HUES6 (cell line): ENCODE results near the gene AMPD3.

Experiments used
- H3K27ac ChIP-seq: 2 replicates; pipeline ENCODE4 v1.7.0; 2013; ENCODE audit warnings: low read depth, mild to moderate bottlenecking, low read length, inconsistent platforms
- H3K27me3 ChIP-seq: 2 replicates; pipeline ENCODE4 v1.6.1; 2013; ENCODE audit warnings: low read length; ENCODE audit not compliant: control insufficient read depth, insufficient read depth
- H3K36me3 ChIP-seq: 2 replicates; pipeline ENCODE4 v1.6.1; 2013; ENCODE audit warnings: low read length; ENCODE audit not compliant: control insufficient read depth, insufficient read depth
- H3K4me1 ChIP-seq: 2 replicates; pipeline ENCODE4 v1.6.1; 2013; ENCODE audit warnings: low read length; ENCODE audit not compliant: control insufficient read depth, insufficient read depth
- H3K4me3 ChIP-seq: 2 replicates; pipeline ENCODE4 v1.5.1; 2013; ENCODE audit warnings: low read depth, low read length
- H3K9ac ChIP-seq: one replicate; pipeline ENCODE4 v1.6.1; 2013; ENCODE audit warnings: mild to moderate bottlenecking, low read length
- H3K9me3 ChIP-seq: 2 replicates; pipeline ENCODE4 v1.6.1; 2013; ENCODE audit warnings: low read depth, low read length; ENCODE audit not compliant: control insufficient read depth, insufficient read depth

AMPD3 gene

DNA sequence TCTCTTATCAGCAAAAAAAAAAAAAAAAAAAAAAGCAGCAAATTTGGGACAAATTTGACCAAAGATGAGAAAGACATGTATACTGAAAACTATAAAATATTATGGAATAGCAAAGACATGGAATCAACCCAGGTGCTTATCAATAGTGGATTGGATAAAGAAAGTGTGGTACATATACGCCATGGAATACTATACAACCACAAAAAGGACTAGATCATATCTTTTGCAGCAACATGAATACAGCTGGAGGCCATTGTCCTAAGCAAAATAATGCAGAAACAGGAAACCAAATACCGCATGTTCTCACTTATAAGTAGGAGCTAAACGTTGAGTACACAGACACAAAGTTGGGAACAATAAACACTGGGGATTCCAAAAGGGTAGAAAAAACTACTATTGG, 87.7 kb downstream of the AMPD3 start:
- H3K27me3 ChIP-seq = peaks cover 4% of the 10 kb centered on the region; the same call in 1 of the 2 replicates
- no peaks in the 10 kb centered on the region for H3K4me1 ChIP-seq
- H3K27ac ChIP-seq = no peak overlapping the region
- H3K9me3 ChIP-seq = no peaks in the 10 kb centered on the region
- H3K4me3 ChIP-seq = no peak overlapping the region
- H3K9ac ChIP-seq = no peak overlapping the region
- H3K36me3 ChIP-seq = no peaks in the 10 kb centered on the region

- Histone ChIP-seq H3K27ac (no peak overlapping the region), H3K27me3 (peaks cover 4% of the 10 kb centered on the region; the same call in 1 of the 2 replicates), H3K9ac (no peak overlapping the region), H3K36me3 (no peaks in the 10 kb centered on the region), H3K9me3 (no peaks in the 10 kb centered on the region), H3K4me3 (no peak overlapping the region), H3K4me1 (no peaks in the 10 kb centered on the region)
Measured at GRCh38 chr11:10543782-10544181, 88.7 kb downstream of the AMPD3 start.

DNA sequence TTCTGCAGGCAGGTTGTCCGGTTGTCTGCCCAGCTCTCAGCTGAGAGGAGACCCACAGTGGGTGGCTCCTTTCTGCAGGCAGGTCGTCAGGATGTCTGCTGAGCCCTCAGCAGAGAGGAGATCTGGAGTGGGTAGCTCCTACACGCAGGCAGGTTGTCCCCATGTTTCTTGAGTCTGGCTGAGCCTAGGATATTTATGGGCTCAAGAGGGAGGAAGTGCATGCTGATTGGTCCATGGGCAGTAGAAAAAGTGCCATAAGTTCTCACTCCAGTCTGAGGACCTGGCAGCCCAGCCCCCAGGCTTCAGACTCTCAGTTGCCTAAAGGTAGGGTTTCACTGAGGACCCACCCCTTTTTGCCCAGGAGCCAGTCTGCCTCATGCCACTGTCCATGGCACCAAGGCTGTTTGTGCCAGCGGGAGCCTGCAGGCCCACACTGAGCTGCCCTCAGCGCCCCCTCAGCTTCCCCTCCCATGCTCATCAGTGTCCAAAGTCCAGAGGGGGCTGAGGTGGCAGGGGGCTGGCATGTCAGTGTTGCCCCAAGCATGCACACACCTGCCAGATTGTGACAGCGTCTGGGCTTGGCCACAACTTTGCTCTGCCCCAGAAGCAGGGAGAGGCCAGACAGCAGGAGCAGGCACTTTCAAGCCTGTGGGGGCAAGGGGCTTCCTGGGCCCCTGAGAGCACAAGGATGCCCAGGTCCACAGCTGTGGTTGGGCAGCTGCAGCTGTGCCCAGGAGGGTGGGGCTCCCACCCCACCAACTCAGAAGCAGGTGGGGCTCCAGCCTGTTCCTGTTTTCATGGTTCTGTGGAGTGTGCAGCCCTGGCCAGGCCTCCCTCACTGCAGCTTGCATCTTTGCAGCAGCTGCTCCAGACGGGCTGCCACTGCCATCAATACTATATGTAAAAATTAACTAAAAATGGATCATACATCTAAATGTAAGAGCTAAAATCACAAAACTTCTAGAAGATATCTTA, 89.7 kb downstream of the AMPD3 start:
- H3K27me3 ChIP-seq = peaks cover 4% of the 10 kb centered on the region; the same call in 1 of the 2 replicates
- H3K27ac ChIP-seq = no peak overlapping the region
- H3K36me3 ChIP-seq = no peaks in the 10 kb centered on the region
- no peak overlapping the region for H3K9ac ChIP-seq
- H3K4me3 ChIP-seq = no peak overlapping the region
- H3K9me3 ChIP-seq = no peaks in the 10 kb centered on the region
- H3K4me1 ChIP-seq = no peaks in the 10 kb centered on the region

DNA sequence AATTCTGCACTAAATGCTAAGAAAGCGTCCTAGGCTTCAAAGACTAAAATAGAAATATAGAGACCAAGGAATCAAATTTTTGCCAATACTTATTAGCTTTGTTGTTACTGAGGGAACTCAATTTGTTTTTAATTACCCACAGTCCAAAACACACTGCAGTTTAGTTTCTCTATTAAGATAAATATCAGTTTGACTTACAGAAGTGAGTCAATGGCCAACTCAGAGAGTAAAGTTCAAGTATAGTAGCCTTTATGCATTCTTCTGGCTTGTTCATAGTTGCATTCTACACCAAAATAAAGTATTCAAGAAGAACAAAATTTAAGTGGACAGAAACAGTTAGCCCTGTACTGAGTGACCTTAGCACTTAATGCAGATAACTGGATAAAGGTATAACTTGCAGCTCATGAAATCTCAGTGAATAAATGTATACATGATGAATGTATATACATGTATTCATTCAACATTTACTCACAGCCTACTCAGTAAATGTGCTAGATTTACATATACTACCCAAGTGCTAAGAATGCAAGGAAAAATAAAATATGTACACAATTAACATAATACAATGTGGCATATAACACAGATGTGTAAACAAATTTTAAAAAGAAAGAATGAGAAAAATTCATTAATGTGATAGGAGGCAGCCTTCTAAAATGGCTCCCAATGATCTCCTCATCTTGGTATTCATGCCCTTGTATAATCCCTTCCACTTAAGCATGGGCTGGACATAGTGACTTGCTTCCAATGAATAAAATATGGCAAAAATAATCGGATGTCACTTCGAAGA, 95.6 kb downstream of the AMPD3 start:
- H3K27me3 ChIP-seq = no peaks in the 10 kb centered on the region

GRCh38 chr11:10551290-10551592, 96.2 kb downstream of the AMPD3 start:
- no peaks in the 10 kb centered on the region; the same call in 1 of the 2 replicates for H3K4me1 ChIP-seq
- no peaks in the 10 kb centered on the region for H3K36me3 ChIP-seq
- H3K4me3 ChIP-seq = no peak overlapping the region
- no peak overlapping the region for H3K9ac ChIP-seq
- no peak overlapping the region for H3K27ac ChIP-seq
- no peaks in the 10 kb centered on the region for H3K9me3 ChIP-seq
- H3K27me3 ChIP-seq = no peaks in the 10 kb centered on the region

More for the DNA sequence above, 95.6 kb downstream of the AMPD3 start:
- H3K4me1 ChIP-seq = no peaks in the 10 kb centered on the region
- no peaks in the 10 kb centered on the region for H3K36me3 ChIP-seq
- H3K9me3 ChIP-seq = no peaks in the 10 kb centered on the region
- no peak overlapping the region for H3K9ac ChIP-seq
- H3K27ac ChIP-seq = no peak overlapping the region
- H3K4me3 ChIP-seq = no peak overlapping the region

GRCh38 chr11:10551845-10552352, 96.8 kb downstream of the AMPD3 start:
- no peaks in the 10 kb centered on the region for H3K27me3 ChIP-seq
- H3K27ac ChIP-seq = no peak overlapping the region
- H3K36me3 ChIP-seq = no peaks in the 10 kb centered on the region
- H3K4me1 ChIP-seq = no peaks in the 10 kb centered on the region; the same call in 1 of the 2 replicates
- no peaks in the 10 kb centered on the region for H3K9me3 ChIP-seq
- H3K9ac ChIP-seq = no peak overlapping the region
- no peak overlapping the region for H3K4me3 ChIP-seq

GRCh38 chr11:10556590-10556989, 101.5 kb downstream of the AMPD3 start:
- no peak overlapping the region for H3K4me3 ChIP-seq
- H3K27me3 ChIP-seq = no peaks in the 10 kb centered on the region
- H3K9ac ChIP-seq = no peak overlapping the region
- no peaks in the 10 kb centered on the region; the same call in 1 of the 2 replicates for H3K4me1 ChIP-seq
- no peak overlapping the region for H3K27ac ChIP-seq
- no peaks in the 10 kb centered on the region for H3K36me3 ChIP-seq
- no peaks in the 10 kb centered on the region for H3K9me3 ChIP-seq
